ENCODE measurements around the gene NFIC.

DNA sequence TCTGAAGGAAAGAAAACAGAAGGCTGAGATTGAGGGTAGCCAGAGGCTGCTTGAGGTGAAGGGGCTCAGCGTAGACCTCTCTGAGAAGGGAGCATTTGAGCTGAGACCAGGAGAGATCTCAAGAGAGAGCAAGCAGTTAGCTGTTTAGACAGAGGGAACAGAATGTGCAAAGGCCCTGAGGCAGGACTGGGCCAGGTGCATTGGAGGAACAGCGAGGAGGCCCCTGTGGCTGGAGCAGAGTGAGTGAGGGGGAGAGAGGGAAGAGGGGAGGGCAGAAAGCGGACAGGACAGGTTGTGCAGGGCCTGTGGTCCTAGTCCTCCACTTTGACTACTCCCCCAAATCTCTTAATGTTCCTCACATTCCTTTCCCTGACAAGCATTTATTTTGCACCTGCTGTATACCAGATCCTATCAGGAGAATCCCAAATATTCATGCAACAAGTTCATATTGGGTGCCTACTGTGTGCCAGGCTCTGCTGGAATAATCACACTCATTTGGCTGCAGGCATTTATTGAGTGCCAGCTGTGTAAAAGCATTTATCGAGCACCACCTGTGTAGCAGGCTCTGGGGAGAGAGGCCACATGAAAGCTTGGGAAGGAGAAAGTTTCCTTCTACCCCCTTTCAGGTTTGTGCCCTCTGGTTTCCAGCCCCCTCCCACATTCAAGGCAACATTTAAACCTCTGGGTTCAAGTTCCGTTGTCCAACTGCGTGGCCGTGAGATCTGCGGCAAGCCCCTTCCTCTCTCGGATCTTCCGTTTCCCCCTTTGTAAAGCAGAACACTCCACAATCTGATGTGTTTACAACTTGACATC lies 36.5 kb downstream of the NFIC start:
- TF ChIP-seq EZH2 (IDR thresholded peaks at IDR 0.05) (no peak), POLR2AphosphoS5 (IDR thresholded peaks at IDR 0.05; ENCODE audit: borderline replicate concordance, low read depth, low read length) (no peak)

Data from SK-N-MC (cell line).